H1 (cell line): ENCODE measurements around the gene NXPH4. TPM values are rescaled to one million over a fixed set of nuclear protein-coding genes. Genes with fewer than 3 reads are reported as not detected.

Source experiments
- CTCF ChIA-PET: fragments of 300-600 bp; sonication (Branson Sonifier 250); formaldehyde crosslinking; loops from one replicate; lab custom pipeline; 2021; ENCODE audit not compliant: partially characterized antibody; lab: Charles Lee
- POLR2A ChIA-PET: fragments of 300-600 bp; sonication (Branson Sonifier 250); formaldehyde crosslinking; loops from one replicate; lab custom pipeline; 2021; ENCODE audit warnings: inconsistent platforms; ENCODE audit not compliant: partially characterized antibody; lab: Charles Lee
- DNase-seq, 2 experiments: peaks; one replicate each; pipeline versions ENCODE4 v3.0.0 to v3.0.0-alpha.2; 2010 to 2022; ENCODE audit warnings: low spot score in 2 of 2, low read depth in 1 of 2, mixed read lengths in 1 of 2
- FAIRE-seq: peaks from 2 replicates; lab custom pipeline; 2011; peaks lifted over from hg19 to GRCh38; lab: Jason Lieb, UNC
- H2AFZ ChIP-seq: 2 replicates; pipeline ENCODE4 v1.8.1; 2012; ENCODE audit warnings: low read length, inconsistent platforms
- H2AK5ac ChIP-seq: 2 replicates; pipeline ENCODE4 v1.6.1; 2013; ENCODE audit warnings: low read depth, low read length
- H2BK120ac ChIP-seq: replicated peaks from 2 replicates; pipeline ENCODE3; 2013; ENCODE audit warnings: low read depth, low read length, inconsistent platforms
- H2BK12ac ChIP-seq: 2 replicates; pipeline ENCODE4 v1.6.1; 2013; ENCODE audit warnings: low read depth, low read length
- H2BK15ac ChIP-seq: 2 replicates; pipeline ENCODE4 v1.6.1; 2013; ENCODE audit warnings: low read length
- H2BK20ac ChIP-seq: 2 replicates; pipeline ENCODE4 v1.6.1; 2013; ENCODE audit warnings: low read length
- H2BK5ac ChIP-seq: 2 replicates; pipeline ENCODE4 v1.6.1; 2013; ENCODE audit warnings: low read depth, low read length
- H3K14ac ChIP-seq: 2 replicates; pipeline ENCODE4 v1.6.1; 2013; ENCODE audit warnings: inconsistent platforms; ENCODE audit not compliant: insufficient read length
- H3K18ac ChIP-seq: 2 replicates; pipeline ENCODE4 v1.6.1; 2013; ENCODE audit warnings: low read length; ENCODE audit errors: extremely low read depth
- H3K23ac ChIP-seq: 2 replicates; pipeline ENCODE4 v1.6.1; 2013; ENCODE audit warnings: inconsistent platforms; ENCODE audit not compliant: insufficient read length
- H3K23me2 ChIP-seq: 2 replicates; pipeline ENCODE4 v1.6.1; 2013; ENCODE audit warnings: low read depth, low read length
- H3K27ac ChIP-seq: 2 replicates; pipeline ENCODE4 v1.6.1; 2011; ENCODE audit warnings: low read depth, low read length, inconsistent platforms
- H3K27me3 ChIP-seq, 4 experiments: replicated peaks in 1 of 4; 1 replicate in 1 of 4; 2 replicates in 3 of 4; pipeline versions ENCODE4 v1.6.1 to v1.8.1; 2011 to 2013; ENCODE audit warnings: low read length in 3 of 4, mild to moderate bottlenecking in 3 of 4, inconsistent platforms in 2 of 4, mixed read lengths in 2 of 4, moderate library complexity in 1 of 4; ENCODE audit not compliant: control insufficient read depth in 3 of 4, insufficient read depth in 3 of 4; ENCODE audit errors: extremely low read depth in 1 of 4
- H3K36me3 ChIP-seq, 4 experiments: 2 replicates each; pipeline versions ENCODE4 v1.6.1 to v1.8.1; 2011 to 2013; ENCODE audit warnings: mild to moderate bottlenecking in 4 of 4, low read length in 3 of 4, moderate library complexity in 2 of 4, control low read depth in 1 of 4, inconsistent platforms in 1 of 4; ENCODE audit not compliant: insufficient read depth in 4 of 4, control insufficient read depth in 2 of 4
- H3K4ac ChIP-seq: replicated peaks from 2 replicates; pipeline ENCODE3; 2013; ENCODE audit warnings: low read length, low read depth, mixed read lengths, inconsistent platforms; ENCODE audit not compliant: insufficient read length
- H3K4me1 ChIP-seq, 4 experiments: replicated peaks in 1 of 4; 1 replicate in 1 of 4; 2 replicates in 3 of 4; pipeline versions ENCODE4 v1.6.1 to v1.8.1; 2011 to 2013; ENCODE audit warnings: low read length in 3 of 4, inconsistent platforms in 2 of 4, mixed read lengths in 1 of 4; ENCODE audit not compliant: insufficient read depth in 4 of 4, control insufficient read depth in 3 of 4
- H3K4me2 ChIP-seq, 2 experiments: 2 replicates each; pipeline versions ENCODE4 v1.6.1 to v1.8.1; 2011 to 2013; ENCODE audit warnings: low read depth in 2 of 2, low read length in 2 of 2, control low read depth in 1 of 2, inconsistent platforms in 1 of 2, mild to moderate bottlenecking in 1 of 2; ENCODE audit not compliant: insufficient read depth in 1 of 2
- H3K4me3 ChIP-seq, 4 experiments: fragments of 200-600, 300-600 bp in 1 of 4; sonication (generic), shearing (Covaris generic), sonication (Bioruptor Twin) in 1 of 4; 2 replicates each; pipeline versions ENCODE4 v1.5.1 to v1.8.1; 2011 to 2016; ENCODE audit warnings: low read length in 4 of 4, low read depth in 3 of 4, control low read depth in 2 of 4, inconsistent platforms in 2 of 4, mild to moderate bottlenecking in 2 of 4, mixed read lengths in 1 of 4, moderate library complexity in 1 of 4; ENCODE audit not compliant: insufficient read depth in 2 of 4; ENCODE audit errors: extremely low read depth in 1 of 4
- H3K56ac ChIP-seq: replicated peaks from 2 replicates; pipeline ENCODE3; 2013; ENCODE audit warnings: low read depth, mild to moderate bottlenecking, mixed read lengths, low read length, inconsistent platforms; ENCODE audit not compliant: insufficient read length
- H3K79me1 ChIP-seq: 2 replicates; pipeline ENCODE4 v1.6.1; 2013; ENCODE audit warnings: low read depth, low read length, control low read depth
- H3K79me2 ChIP-seq, 2 experiments: 2 replicates each; pipeline versions ENCODE4 v1.6.1 to v1.8.1; 2012 to 2013; ENCODE audit warnings: low read length in 2 of 2, mild to moderate bottlenecking in 2 of 2, inconsistent platforms in 1 of 2; ENCODE audit not compliant: insufficient read depth in 2 of 2, control insufficient read depth in 1 of 2
- H3K9ac ChIP-seq, 4 experiments: replicated peaks in 1 of 4; 1 replicate in 1 of 4; 2 replicates in 3 of 4; pipeline versions ENCODE4 v1.6.1 to v1.8.1; 2011 to 2013; ENCODE audit warnings: low read depth in 3 of 4, low read length in 3 of 4, control low read depth in 2 of 4, mild to moderate bottlenecking in 2 of 4, moderate library complexity in 2 of 4, inconsistent platforms in 1 of 4; ENCODE audit errors: extremely low read depth in 1 of 4
- H3K9me3 ChIP-seq, 2 experiments: 2 replicates each; pipeline versions ENCODE4 v1.6.1 to v1.8.1; 2012 to 2013; ENCODE audit warnings: mild to moderate bottlenecking in 2 of 2, moderate library complexity in 2 of 2, control low read depth in 1 of 2, inconsistent platforms in 1 of 2, low read depth in 1 of 2, low read length in 1 of 2, mixed read lengths in 1 of 2; ENCODE audit not compliant: insufficient read depth in 2 of 2
- H4K20me1 ChIP-seq, 2 experiments: replicated peaks in 1 of 2; 2 replicates each; pipeline versions ENCODE3 to v1.8.1; 2011 to 2013; ENCODE audit warnings: inconsistent platforms in 2 of 2, low read length in 2 of 2, mild to moderate bottlenecking in 1 of 2; ENCODE audit not compliant: insufficient read depth in 2 of 2, control insufficient read depth in 1 of 2
- H4K5ac ChIP-seq: 2 replicates; pipeline ENCODE4 v1.6.1; 2013; ENCODE audit warnings: low read length, low read depth, mixed read lengths, inconsistent platforms; ENCODE audit not compliant: insufficient read length
- H4K8ac ChIP-seq: 2 replicates; pipeline ENCODE4 v1.8.0; 2013; ENCODE audit warnings: mild to moderate bottlenecking, moderate library complexity, low read length, inconsistent platforms; ENCODE audit not compliant: insufficient read depth; ENCODE audit errors: extremely low read depth
- H4K91ac ChIP-seq: replicated peaks from 2 replicates; pipeline ENCODE3; 2013; ENCODE audit warnings: low read length, mixed read lengths, inconsistent platforms; ENCODE audit not compliant: insufficient read length
- JUN ChIP-seq: IDR thresholded peaks from 2 replicates; pipeline ENCODE4 v1.6.1; 2011; ENCODE audit warnings: low read depth, mild to moderate bottlenecking, improper control_type of control experiment, low read length
- POU5F1 ChIP-seq: IDR thresholded peaks from 2 replicates; pipeline ENCODE4 v1.6.1; 2011; ENCODE audit warnings: low read depth, mild to moderate bottlenecking, low read length, moderate library complexity
- RBBP5 ChIP-seq: IDR thresholded peaks from 2 replicates; pipeline ENCODE4 v1.7.1; 2012; ENCODE audit warnings: low read depth, mild to moderate bottlenecking, inconsistent platforms, low read length, moderate library complexity, borderline replicate concordance
- WGBS, 2 experiments: shearing (Covaris generic) in 1 of 2; methylation state at CpG; one replicate each; pipeline versions ENCODE4 v1.1.6 to v1.1.7; 2013 to 2015; ENCODE audit warnings: low lambda C conversion rate in 2 of 2, mixed read lengths in 2 of 2, inconsistent platforms in 1 of 2, low coverage in 1 of 2, missing lambda C conversion rate in 1 of 2; ENCODE audit not compliant: insufficient replicate concordance in 2 of 2, insufficient coverage in 1 of 2, insufficient read length in 1 of 2; ENCODE audit errors: extremely low coverage in 1 of 2, missing lambda C conversion rate in 1 of 2; 5-methylcytosine and 5-hydroxymethylcytosine counted together
- polyA plus RNA-seq, 7 experiments: library from polyadenylated mRNA; depleted of rRNA in 3 of 7; stranded (reverse) in 5 of 7; unstranded in 2 of 7; fragments of >200 nt in 5 of 7; fragments of 200-250 nt in 2 of 7; gene quantifications; 1 replicate in 5 of 7; 2 replicates in 1 of 7; 4 replicates in 1 of 7; pipeline versions ENCODE4 v1.2.1 to v1.2.3, GENCODE V29; 2011 to 2013; ENCODE audit warnings: missing spikeins in 2 of 7, mixed read lengths in 2 of 7
- total RNA-seq: library from RNA; stranded (reverse); fragmentation: NEBNext Ultra II Directional; extraction: Animal tissue kit (Norgen Biotek cat#: 25700); gene quantifications from 2 replicates; pipeline ENCODE4 v1.2.1, GENCODE V29; 2021

NXPH4 gene
- total and polyA plus RNA-seq, 2 of the 8 experiments (the other 6 are each of a cell fraction or from before 2014, with no cell fraction given), result 0.92 to 1.7 TPM

DNA sequence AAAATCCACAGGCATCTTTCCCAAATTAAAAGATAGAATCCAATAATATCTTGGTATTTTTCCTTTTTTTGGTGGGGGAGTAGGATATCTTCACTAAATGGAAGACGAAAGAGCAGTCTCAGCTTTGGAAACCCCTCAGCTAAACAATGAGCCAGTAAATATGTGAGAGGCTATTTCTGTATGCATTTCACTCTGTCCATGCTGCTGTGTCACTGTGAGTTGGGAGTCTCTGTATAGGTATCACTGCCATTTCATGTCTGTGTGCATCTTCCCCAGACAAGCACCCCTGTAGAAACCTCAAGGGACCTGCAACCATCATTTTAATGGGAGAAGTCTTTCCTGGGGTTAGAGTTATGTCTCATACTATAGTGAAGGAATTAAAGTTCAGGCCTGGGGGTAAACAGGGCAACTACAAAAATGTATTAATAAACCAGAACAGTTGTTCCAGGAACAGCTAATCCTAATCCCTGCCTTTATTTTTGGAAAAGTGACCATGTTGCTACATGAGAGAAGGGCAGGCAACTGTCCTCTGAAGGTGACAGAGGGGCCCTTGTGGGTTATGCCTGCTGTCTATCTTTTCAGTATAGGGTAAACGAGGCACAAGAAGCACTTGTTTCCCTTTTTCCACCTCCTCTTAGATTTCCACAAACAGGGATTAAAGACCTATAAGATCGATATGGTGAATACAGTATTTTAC lies 45.7 kb downstream of the NXPH4 start:
- Histone ChIP-seq H3K9me3 (no peaks in the 10 kb centered on the region), H3K79me2 (no peaks in the 10 kb centered on the region), H3K4me3 (no peak overlapping the region), H4K20me1 (peaks cover 0 to 2% of the 10 kb centered on the region in 2 experiments), H4K8ac (no peak overlapping the region), H3K4me1 (peaks cover 0 to 7% (median 3%) of the 10 kb centered on the region in 4 experiments; a peak in 5 of 7 replicates), H3K23me2 (no peaks in the 10 kb centered on the region), H2BK20ac (no peak overlapping the region), H3K79me1 (no peaks in the 10 kb centered on the region; the same call in 1 of the 2 replicates), H2AK5ac (no peak overlapping the region), H3K27me3 (no peaks in the 10 kb centered on the region), H3K36me3 (peaks cover 2 to 17% (median 6%) of the 10 kb centered on the region in 4 experiments; a peak in 6 of 8 replicates), H3K4me2 (no peak overlapping the region), H2BK12ac (no peak overlapping the region), H2BK15ac (no peak overlapping the region), H4K91ac (no peak overlapping the region), H3K18ac (no peak overlapping the region), H3K14ac (no peak overlapping the region), H2BK5ac (no peak overlapping the region), H3K56ac (no peak overlapping the region), H3K9ac (no peak overlapping the region), H2BK120ac (no peak overlapping the region), H3K4ac (no peak overlapping the region), H3K23ac (no peak overlapping the region), H2AFZ (no peak overlapping the region), H3K27ac (no peak overlapping the region), H4K5ac (no peak overlapping the region)
- 81% methylated on average over 3 of the region's 3 CpGs; no CpG with 5 or more reads in 1 of the 2 experiments for WGBS, 2 experiments
- TF ChIP-seq RBBP5, result no peak
- no peak for TF ChIP-seq POU5F1
- TF ChIP-seq JUN, result no peak
- FAIRE-seq, result no peak
- CTCF ChIA-PET, result interaction anchor here (0.6 to 7.9 kb wide), 22 partner anchors 9 to 212 kb away, joined by 3 to 74 read pairs (median 7); partner anchors contain the start of genes INHBE and STAC3
- DNase-seq, result no peak
- POLR2A ChIA-PET, result interaction anchor here (1.0 to 4.8 kb wide), 5 partner anchors 13 to 192 kb away, joined by 3 to 28 read pairs (median 5); partner anchors contain the start of genes INHBE, LRP1 and SHMT2
